ENCODE data around the gene MYH7B. TPM values are rescaled to one million over a fixed set of nuclear protein-coding genes. Genes with fewer than 3 reads are reported as not detected.

MYH7B gene
- total RNA-seq, 1 experiment from 2014 or later = 0.74 TPM

DNA sequence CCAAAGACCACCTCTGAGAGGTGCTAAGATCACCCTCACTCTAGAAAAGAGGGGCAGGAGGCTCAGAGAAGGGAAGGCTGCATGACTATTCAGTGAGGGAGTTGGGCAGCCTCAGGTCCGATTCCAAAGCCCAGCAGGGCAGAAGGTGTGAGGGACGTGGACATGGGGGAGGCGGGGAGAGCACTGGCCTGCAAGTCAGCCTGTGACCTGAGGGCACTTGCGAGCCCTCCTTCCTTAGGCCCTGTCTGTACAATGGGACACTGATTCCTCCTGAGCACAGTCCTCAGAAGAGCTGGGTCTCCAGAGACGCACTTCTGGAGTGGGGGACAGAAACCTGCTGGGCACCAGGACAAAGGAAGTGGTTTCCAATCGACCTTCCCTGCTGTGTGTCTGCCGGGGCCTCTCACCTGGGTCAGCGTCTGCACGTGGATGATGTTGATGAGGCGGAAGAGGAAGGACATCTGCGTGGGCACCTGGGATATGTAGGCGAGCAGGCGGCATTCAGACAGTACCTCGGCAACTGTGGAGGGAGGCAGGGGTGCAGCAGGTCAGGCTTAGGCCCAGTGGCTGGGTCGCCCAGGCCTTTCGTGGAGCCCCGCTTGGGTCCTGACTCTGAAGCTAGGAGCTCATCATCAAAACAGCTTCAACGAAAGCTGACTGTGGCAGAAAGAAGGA lies 48.5 kb downstream of the MYH7B start:
- TF ChIP-seq EZH2 (IDR thresholded peaks at IDR 0.05) (no peak), CBX3 (IDR thresholded peaks at IDR 0.05; ENCODE audit: low read depth) (no peak), TCF7L2 (IDR thresholded peaks at IDR 0.05; ENCODE audit: borderline replicate concordance, extremely low read depth, insufficient read depth, insufficient read length) (no peak), EGR1 (IDR thresholded peaks at IDR 0.05; ENCODE audit: low read depth) (no peak), RAD21 (IDR thresholded peaks at IDR 0.05; ENCODE audit: low read depth) (no peak), EZH2phosphoT487 (IDR thresholded peaks at IDR 0.05; ENCODE audit: borderline replicate concordance) (no peak), SIN3A (IDR thresholded peaks at IDR 0.05; ENCODE audit: low read depth) (no peak), CEBPB (IDR thresholded peaks at IDR 0.05; ENCODE audit: low read depth) (no peak), SP1 (IDR thresholded peaks at IDR 0.05; ENCODE audit: low read depth) (no peak)
- TF ChIP-seq, protein P1, sequence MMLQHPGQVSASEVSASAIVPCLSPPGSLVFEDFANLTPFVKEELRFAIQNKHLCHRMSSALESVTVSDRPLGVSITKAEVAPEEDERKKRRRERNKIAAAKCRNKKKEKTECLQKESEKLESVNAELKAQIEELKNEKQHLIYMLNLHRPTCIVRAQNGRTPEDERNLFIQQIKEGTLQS (IDR thresholded peaks at IDR 0.05) = no peak
- TF ChIP-seq, protein P2, sequence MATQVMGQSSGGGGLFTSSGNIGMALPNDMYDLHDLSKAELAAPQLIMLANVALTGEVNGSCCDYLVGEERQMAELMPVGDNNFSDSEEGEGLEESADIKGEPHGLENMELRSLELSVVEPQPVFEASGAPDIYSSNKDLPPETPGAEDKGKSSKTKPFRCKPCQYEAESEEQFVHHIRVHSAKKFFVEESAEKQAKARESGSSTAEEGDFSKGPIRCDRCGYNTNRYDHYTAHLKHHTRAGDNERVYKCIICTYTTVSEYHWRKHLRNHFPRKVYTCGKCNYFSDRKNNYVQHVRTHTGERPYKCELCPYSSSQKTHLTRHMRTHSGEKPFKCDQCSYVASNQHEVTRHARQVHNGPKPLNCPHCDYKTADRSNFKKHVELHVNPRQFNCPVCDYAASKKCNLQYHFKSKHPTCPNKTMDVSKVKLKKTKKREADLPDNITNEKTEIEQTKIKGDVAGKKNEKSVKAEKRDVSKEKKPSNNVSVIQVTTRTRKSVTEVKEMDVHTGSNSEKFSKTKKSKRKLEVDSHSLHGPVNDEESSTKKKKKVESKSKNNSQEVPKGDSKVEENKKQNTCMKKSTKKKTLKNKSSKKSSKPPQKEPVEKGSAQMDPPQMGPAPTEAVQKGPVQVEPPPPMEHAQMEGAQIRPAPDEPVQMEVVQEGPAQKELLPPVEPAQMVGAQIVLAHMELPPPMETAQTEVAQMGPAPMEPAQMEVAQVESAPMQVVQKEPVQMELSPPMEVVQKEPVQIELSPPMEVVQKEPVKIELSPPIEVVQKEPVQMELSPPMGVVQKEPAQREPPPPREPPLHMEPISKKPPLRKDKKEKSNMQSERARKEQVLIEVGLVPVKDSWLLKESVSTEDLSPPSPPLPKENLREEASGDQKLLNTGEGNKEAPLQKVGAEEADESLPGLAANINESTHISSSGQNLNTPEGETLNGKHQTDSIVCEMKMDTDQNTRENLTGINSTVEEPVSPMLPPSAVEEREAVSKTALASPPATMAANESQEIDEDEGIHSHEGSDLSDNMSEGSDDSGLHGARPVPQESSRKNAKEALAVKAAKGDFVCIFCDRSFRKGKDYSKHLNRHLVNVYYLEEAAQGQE (IDR thresholded peaks at IDR 0.05; ENCODE audit: low read depth) = no peak
- TF ChIP-seq, protein P3, sequence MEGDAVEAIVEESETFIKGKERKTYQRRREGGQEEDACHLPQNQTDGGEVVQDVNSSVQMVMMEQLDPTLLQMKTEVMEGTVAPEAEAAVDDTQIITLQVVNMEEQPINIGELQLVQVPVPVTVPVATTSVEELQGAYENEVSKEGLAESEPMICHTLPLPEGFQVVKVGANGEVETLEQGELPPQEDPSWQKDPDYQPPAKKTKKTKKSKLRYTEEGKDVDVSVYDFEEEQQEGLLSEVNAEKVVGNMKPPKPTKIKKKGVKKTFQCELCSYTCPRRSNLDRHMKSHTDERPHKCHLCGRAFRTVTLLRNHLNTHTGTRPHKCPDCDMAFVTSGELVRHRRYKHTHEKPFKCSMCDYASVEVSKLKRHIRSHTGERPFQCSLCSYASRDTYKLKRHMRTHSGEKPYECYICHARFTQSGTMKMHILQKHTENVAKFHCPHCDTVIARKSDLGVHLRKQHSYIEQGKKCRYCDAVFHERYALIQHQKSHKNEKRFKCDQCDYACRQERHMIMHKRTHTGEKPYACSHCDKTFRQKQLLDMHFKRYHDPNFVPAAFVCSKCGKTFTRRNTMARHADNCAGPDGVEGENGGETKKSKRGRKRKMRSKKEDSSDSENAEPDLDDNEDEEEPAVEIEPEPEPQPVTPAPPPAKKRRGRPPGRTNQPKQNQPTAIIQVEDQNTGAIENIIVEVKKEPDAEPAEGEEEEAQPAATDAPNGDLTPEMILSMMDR (IDR thresholded peaks at IDR 0.05 in 2 of 3, conservative IDR thresholded peaks at IDR 0.05 in 1 of 3; ENCODE audit: borderline replicate concordance in 1 of 3, insufficient read depth in 1 of 3, low read depth in 2 of 3, low read length in 2 of 3) = no peak
- TF ChIP-seq, protein P4, sequence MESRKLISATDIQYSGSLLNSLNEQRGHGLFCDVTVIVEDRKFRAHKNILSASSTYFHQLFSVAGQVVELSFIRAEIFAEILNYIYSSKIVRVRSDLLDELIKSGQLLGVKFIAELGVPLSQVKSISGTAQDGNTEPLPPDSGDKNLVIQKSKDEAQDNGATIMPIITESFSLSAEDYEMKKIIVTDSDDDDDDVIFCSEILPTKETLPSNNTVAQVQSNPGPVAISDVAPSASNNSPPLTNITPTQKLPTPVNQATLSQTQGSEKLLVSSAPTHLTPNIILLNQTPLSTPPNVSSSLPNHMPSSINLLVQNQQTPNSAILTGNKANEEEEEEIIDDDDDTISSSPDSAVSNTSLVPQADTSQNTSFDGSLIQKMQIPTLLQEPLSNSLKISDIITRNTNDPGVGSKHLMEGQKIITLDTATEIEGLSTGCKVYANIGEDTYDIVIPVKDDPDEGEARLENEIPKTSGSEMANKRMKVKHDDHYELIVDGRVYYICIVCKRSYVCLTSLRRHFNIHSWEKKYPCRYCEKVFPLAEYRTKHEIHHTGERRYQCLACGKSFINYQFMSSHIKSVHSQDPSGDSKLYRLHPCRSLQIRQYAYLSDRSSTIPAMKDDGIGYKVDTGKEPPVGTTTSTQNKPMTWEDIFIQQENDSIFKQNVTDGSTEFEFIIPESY (IDR thresholded peaks at IDR 0.05; ENCODE audit: extremely low read depth, insufficient replicate concordance, low read length) = no peak
- Histone ChIP-seq H2AFZ (ENCODE audit: low read depth, low read length, poor library complexity, severe bottlenecking) (no peak overlapping the region), H3K27me3 (ENCODE audit: insufficient read depth, low read length) (no peaks in the 10 kb centered on the region), H3K36me3 (ENCODE audit: control insufficient read depth in 1 of 2, insufficient read depth in 2 of 2, low read length in 2 of 2) (peaks cover 25 to 33% of the 10 kb centered on the region in 2 experiments), H3K4me2 (ENCODE audit: low read length) (no peak overlapping the region), H3K27ac (ENCODE audit: low read depth, low read length) (no peak overlapping the region), H3K4me3 (replicated peaks in 1 of 2; ENCODE audit: low read depth in 1 of 2, low read length in 2 of 2) (no peak overlapping the region), H3K9ac (ENCODE audit: low read length) (no peak overlapping the region), H3K9me3 (ENCODE audit: control insufficient read depth in 1 of 2, insufficient read depth in 1 of 2, low read depth in 1 of 2, low read length in 2 of 2) (no peaks in the 10 kb centered on the region), H3K79me2 (ENCODE audit: insufficient read depth, low read length) (no peaks in the 10 kb centered on the region), H3K9me2 (ENCODE audit: insufficient read depth) (no peaks in the 10 kb centered on the region), H4K20me1 (ENCODE audit: insufficient read depth) (no peaks in the 10 kb centered on the region), H3K4me1 (ENCODE audit: control insufficient read depth in 1 of 2, insufficient read depth in 2 of 2, low read length in 2 of 2) (no peaks in the 10 kb centered on the region)
- ChIA-PET RAD21 (ENCODE audit: low non-redundant PET in 1 of 2, low total read pairs in 2 of 2, uncharacterized antibody in 2 of 2, unreplicated experiment in 2 of 2) (no interaction called here), CTCF (no interaction called here), POLR2A (no interaction called here)
- no TSS peak for BruUV-seq (replicated peaks)
- ATAC-seq (no peak), DNase-seq (ENCODE audit: low read depth, low spot score) (no peak)
- intact Hi-C loops (cut with micrococcal nuclease) = no loop called here
